Measurements from ENCODE around the gene CDS2. TPM values are rescaled to one million over a fixed set of nuclear protein-coding genes. Genes with fewer than 3 reads are reported as not detected.
A peak's percentile ranks its signal among the peaks of the same experiment; 100 is the strongest.

Gene CDS2
- total RNA-seq = 10 to 100 TPM; 26.9 to 60.1 (median 30.3) TPM

GRCh38 chr20:5126512-5127203 is at the start of gene CDS2:
TSS of gene CDS2 (plus strand) at chr20:5127008. CDS start at chr20:5127093, 85 bp downstream.
- intact Hi-C loops (cut with DNase I; ENCODE audit: low total_unique reads) = loop anchor here (5.0 kb wide), 1 partner anchor 71 kb away; no protein-coding TSS in a partner anchor
- TF ChIP-seq POLR2A (IDR thresholded peaks at IDR 0.05) (peak; percentile 76), EP300 (IDR thresholded peaks at IDR 0.05; ENCODE audit: low read depth) (no peak), POLR2AphosphoS5 (IDR thresholded peaks at IDR 0.05) (peak; percentile 73 to 84 (median 81)), CTCF (IDR thresholded peaks at IDR 0.05) (peak; percentile 37 to 68 (median 52))
- H3K4me3 ChIP-seq = peak within 1 kb of the TSS; percentile 70 to 98 (median 85)
- in situ Hi-C loops (cut with MboI; ENCODE audit: low pct_ligation_motif_present in 1 of 4, low pct_unique_long_range_greater_than_20kb in 1 of 4, low sequenced_read_pairs in 3 of 4) = loop anchor here in 2 of 4 donors (5.0 to 10.0 kb wide), 2 partner anchors 58 to 61 kb away; no protein-coding TSS in a partner anchor
- WGBS, 2 donors (ENCODE audit: low coverage in 1 of 2) = 1% methylated on average over 47 of the region's 78 CpGs; no CpG with 5 or more reads in 1 of the 2 donors
- peaks cover 10 to 30% (median 25%) of the 10 kb centered on the region in 4 donors for H3K4me1 ChIP-seq
- no peaks in the 10 kb centered on the region for H3K36me3 ChIP-seq
- H3K27me3 ChIP-seq = no peaks in the 10 kb centered on the region
- peak within 1 kb of the TSS; percentile 95 to 99 (median 98) for H3K27ac ChIP-seq
- H3K9me3 ChIP-seq = no peaks in the 10 kb centered on the region
- DNase-seq = peak; percentile 100

- DNase-seq = no peak
- H3K27ac ChIP-seq = peak overlapping the region; percentile 77 to 82 (median 80)
- peak overlapping the region in 3 of 4 donors; percentile 5 to 32 (median 24) for H3K4me3 ChIP-seq
- H3K9me3 ChIP-seq = no peaks in the 10 kb centered on the region
- H3K36me3 ChIP-seq = no peaks in the 10 kb centered on the region
- no peaks in the 10 kb centered on the region for H3K27me3 ChIP-seq
- in situ Hi-C loops (cut with MboI; ENCODE audit: low pct_ligation_motif_present in 1 of 4, low pct_unique_long_range_greater_than_20kb in 1 of 4, low sequenced_read_pairs in 3 of 4) (loop anchor here in 1 of 4 donors (25.0 kb wide), 1 partner anchor 466 kb away; no protein-coding TSS in a partner anchor), intact Hi-C loops (cut with DNase I; ENCODE audit: low total_unique reads) (no loop called here)
- 39 to 83% methylated on average over 1 to 4 of the region's 4 CpGs for WGBS, 2 donors (ENCODE audit: low coverage in 1 of 2)
- TF ChIP-seq POLR2AphosphoS5 (IDR thresholded peaks at IDR 0.05) = no peak
- TF ChIP-seq CTCF (IDR thresholded peaks at IDR 0.05) = no peak
- no peak for TF ChIP-seq POLR2A (IDR thresholded peaks at IDR 0.05)
- TF ChIP-seq EP300 (IDR thresholded peaks at IDR 0.05; ENCODE audit: low read depth) = no peak
- H3K4me1 ChIP-seq = peaks cover 13 to 45% (median 30%) of the 10 kb centered on the region in 4 donors
Observed at GRCh38 chr20:5077761-5078387, 48.9 kb upstream of the CDS2 start.

GRCh38 chr20:5078399-5078958 is 48.3 kb upstream of the CDS2 start:
- in situ Hi-C loops (cut with MboI; ENCODE audit: low pct_ligation_motif_present in 1 of 4, low pct_unique_long_range_greater_than_20kb in 1 of 4, low sequenced_read_pairs in 3 of 4) (loop anchor here in 1 of 4 donors (25.0 kb wide), 1 partner anchor 466 kb away; no protein-coding TSS in a partner anchor), intact Hi-C loops (cut with DNase I; ENCODE audit: low total_unique reads) (no loop called here)
- H3K4me1 ChIP-seq = peaks cover 9 to 39% (median 24%) of the 10 kb centered on the region in 4 donors
- DNase-seq = peak; percentile 83
- H3K9me3 ChIP-seq = no peaks in the 10 kb centered on the region
- H3K36me3 ChIP-seq = no peaks in the 10 kb centered on the region
- no peaks in the 10 kb centered on the region for H3K27me3 ChIP-seq
- no peak for TF ChIP-seq CTCF (IDR thresholded peaks at IDR 0.05)
- TF ChIP-seq POLR2AphosphoS5 (IDR thresholded peaks at IDR 0.05) = peak; percentile 61 to 72 (median 69)
- TF ChIP-seq POLR2A (IDR thresholded peaks at IDR 0.05) = peak; percentile 38
- 11 to 13% methylated on average over 9 to 11 of the region's 11 CpGs for WGBS, 2 donors (ENCODE audit: low coverage in 1 of 2)
- H3K4me3 ChIP-seq = peak overlapping the region in 3 of 4 donors; percentile 5 to 32 (median 24)
- H3K27ac ChIP-seq = peak overlapping the region; percentile 77 to 82 (median 80)
